IMR-90 (cell line): ENCODE results near the gene GALNT5. TPM values are rescaled to one million over a fixed set of nuclear protein-coding genes. Genes with fewer than 3 reads are reported as not detected.

Experiments used
- ATAC-seq: fragments of 200-7000 bp; cut with Tn5 transposase; 2 replicates; pipeline ENCODE4 v1.9.1; 2020; ENCODE audit warnings: low read depth, mild to moderate bottlenecking, moderate library complexity
- BruUV-seq: library from RNA; stranded (reverse); fragments of 400-500 nt; replicated peaks from 2 replicates; lab custom pipeline; 2021; lab: Mats Ljungman, UMichigan
- CTCF ChIA-PET: fragments of 300-600 bp; formaldehyde crosslinking; extraction: SDS; loops from one replicate; lab custom pipeline; 2021; ENCODE audit warnings: antibody characterized with exemption; lab: Yijun Ruan, JAX
- POLR2A ChIA-PET: fragments of 300-600 bp; sonication (Branson Sonifier 250); formaldehyde crosslinking; loops from one replicate; lab custom pipeline; 2022; ENCODE audit warnings: antibody characterized with exemption; ENCODE audit not compliant: unreplicated experiment; lab: Charles Lee
- DNase-seq: peaks from one replicate; pipeline ENCODE4 v3.0.0; 2013
- H2AFZ ChIP-seq: replicated peaks from 2 replicates; pipeline ENCODE3; 2013; ENCODE audit warnings: low read length, mild to moderate bottlenecking; ENCODE audit not compliant: poor library complexity
- H2AK5ac ChIP-seq: 2 replicates; pipeline ENCODE4 v1.6.1; 2013; ENCODE audit warnings: low read depth, low read length, inconsistent platforms
- H2AK9ac ChIP-seq: replicated peaks from 2 replicates; pipeline ENCODE3; 2013; ENCODE audit warnings: mild to moderate bottlenecking, low read depth, low read length, moderate library complexity; ENCODE audit not compliant: poor library complexity
- H2BK120ac ChIP-seq: 2 replicates; pipeline ENCODE4 v1.6.1; 2013; ENCODE audit warnings: low read depth, low read length, inconsistent platforms
- H2BK15ac ChIP-seq: 3 replicates; pipeline ENCODE4 v1.6.1; 2013; ENCODE audit warnings: low read depth, low read length, inconsistent platforms
- H2BK20ac ChIP-seq: 2 replicates; pipeline ENCODE4 v1.6.1; 2013; ENCODE audit warnings: low read depth, mild to moderate bottlenecking, inconsistent platforms, low read length, moderate library complexity
- H2BK5ac ChIP-seq: 2 replicates; pipeline ENCODE4 v1.6.1; 2013; ENCODE audit warnings: mild to moderate bottlenecking, low read depth, low read length, inconsistent platforms; ENCODE audit not compliant: poor library complexity, severe bottlenecking
- H3K14ac ChIP-seq: replicated peaks from 2 replicates; pipeline ENCODE4 v1.6.1; 2013; ENCODE audit warnings: low read depth, low read length, inconsistent platforms
- H3K18ac ChIP-seq: 2 replicates; pipeline ENCODE4 v1.6.1; 2013; ENCODE audit warnings: low read depth, low read length, control low read depth
- H3K23ac ChIP-seq: 2 replicates; pipeline ENCODE4 v1.6.1; 2013; ENCODE audit warnings: low read depth, low read length, inconsistent platforms
- H3K27ac ChIP-seq: 2 replicates; pipeline ENCODE4 v1.5.1; 2013; ENCODE audit warnings: mild to moderate bottlenecking, control low read depth, low read length; ENCODE audit not compliant: insufficient read depth
- H3K27me3 ChIP-seq: 2 replicates; pipeline ENCODE4 v1.6.1; 2013; ENCODE audit warnings: low read length; ENCODE audit not compliant: control insufficient read depth, insufficient read depth
- H3K36me3 ChIP-seq: 2 replicates; pipeline ENCODE4 v1.6.1; 2013; ENCODE audit warnings: low read length, mixed read lengths; ENCODE audit not compliant: control insufficient read depth, insufficient read depth
- H3K4ac ChIP-seq: 2 replicates; pipeline ENCODE4 v1.6.1; 2013; ENCODE audit warnings: low read depth, low read length, inconsistent platforms
- H3K4me1 ChIP-seq: 2 replicates; pipeline ENCODE4 v1.6.1; 2013; ENCODE audit warnings: low read length, mixed read lengths; ENCODE audit not compliant: control insufficient read depth, insufficient read depth
- H3K4me2 ChIP-seq: 2 replicates; pipeline ENCODE4 v1.6.1; 2013; ENCODE audit warnings: low read depth, mild to moderate bottlenecking, control low read depth, low read length, moderate library complexity
- H3K4me3 ChIP-seq: 2 replicates; pipeline ENCODE4 v1.5.1; 2013; ENCODE audit warnings: low read depth, mild to moderate bottlenecking, control low read depth, low read length, moderate library complexity; ENCODE audit not compliant: insufficient read depth
- H3K56ac ChIP-seq: 2 replicates; pipeline ENCODE4 v1.6.1; 2013; ENCODE audit warnings: low read length, inconsistent platforms; ENCODE audit not compliant: insufficient read depth; ENCODE audit errors: extremely low read depth
- H3K79me1 ChIP-seq, 2 experiments: 2 replicates each; pipeline ENCODE4 v1.6.1; 2013; ENCODE audit warnings: low read length in 2 of 2, inconsistent platforms in 1 of 2, low read depth in 1 of 2
- H3K9ac ChIP-seq: 2 replicates; pipeline ENCODE4 v1.6.1; 2013; ENCODE audit warnings: low read depth, low read length, control low read depth
- H3K9me1 ChIP-seq: 2 replicates; pipeline ENCODE4 v1.6.1; 2013; ENCODE audit warnings: low read length, inconsistent platforms; ENCODE audit not compliant: insufficient read depth
- H3K9me3 ChIP-seq: 2 replicates; pipeline ENCODE4 v1.6.1; 2013; ENCODE audit warnings: low read length; ENCODE audit not compliant: control insufficient read depth, insufficient read depth
- H4K20me1 ChIP-seq: 2 replicates; pipeline ENCODE4 v1.6.1; 2013; ENCODE audit warnings: low read length, inconsistent platforms; ENCODE audit not compliant: insufficient read depth
- H4K5ac ChIP-seq: 2 replicates; pipeline ENCODE4 v1.6.1; 2013; ENCODE audit warnings: mild to moderate bottlenecking, low read depth, low read length, control low read depth
- H4K8ac ChIP-seq, 2 experiments: 2 replicates each; pipeline ENCODE4 v1.6.1; 2013; ENCODE audit warnings: low read depth in 2 of 2, low read length in 2 of 2, control low read depth in 1 of 2, inconsistent platforms in 1 of 2
- H4K91ac ChIP-seq: 2 replicates; pipeline ENCODE4 v1.6.1; 2013; ENCODE audit warnings: low read depth, low read length, inconsistent platforms; ENCODE audit not compliant: insufficient read depth
- CHD1 ChIP-seq: IDR thresholded peaks from 2 replicates; pipeline ENCODE4 v1.6.1; 2012; ENCODE audit warnings: low read depth, low read length, improper control_type of control experiment
- RCOR1 ChIP-seq: IDR thresholded peaks from 2 replicates; pipeline ENCODE4 v1.6.1; 2012; ENCODE audit warnings: mild to moderate bottlenecking, low read length, improper control_type of control experiment; ENCODE audit not compliant: insufficient replicate concordance
- SMC3 ChIP-seq: fragments of 150-350 bp; IDR thresholded peaks from 2 replicates; pipeline ENCODE4 v1.6.1; 2016; ENCODE audit warnings: low read depth, mild to moderate bottlenecking, antibody characterized with exemption, low read length, moderate library complexity
- USF2 ChIP-seq: fragments of 150-350 bp; IDR thresholded peaks from 2 replicates; pipeline ENCODE4 v1.6.1; 2017; ENCODE audit warnings: mild to moderate bottlenecking, antibody characterized with exemption, low read length, low read depth
- WGBS, 2 experiments: methylation state at CpG; one replicate each; pipeline versions ENCODE4 v1.1.5 to v1.1.7; 2013; ENCODE audit warnings: missing lambda C conversion rate in 2 of 2; ENCODE audit not compliant: insufficient read length in 1 of 2; ENCODE audit errors: extremely low coverage in 2 of 2; 5-methylcytosine and 5-hydroxymethylcytosine counted together
- dilution Hi-C: fragments of 300-500 bp; cut with HindIII; formaldehyde crosslinking; loops from one replicate; pipeline ENCODE4 v1.14.3; 2018; ENCODE audit warnings: low sequenced_read_pairs; ENCODE audit not compliant: unreplicated experiment
- in situ Hi-C: fragments of 300-500 bp; cut with MboI; formaldehyde crosslinking; loops from 3 replicates; pipeline ENCODE4 v1.14.3; 2019; ENCODE audit warnings: low sequenced_read_pairs, inconsistent platforms, mixed read lengths
- intact Hi-C: fragments of 100-400 bp; cut with micrococcal nuclease; formaldehyde crosslinking; loops from 2 replicates; pipeline ENCODE4 v1.10.0; 2022
- polyA plus RNA-seq, 3 experiments: library from polyadenylated mRNA; depleted of rRNA; stranded (reverse); fragments of >200 nt; gene quantifications; 2 replicates each; pipeline ENCODE4 v1.2.3, GENCODE V29; 2012; ENCODE audit warnings: low replicate concordance in 1 of 3
- total RNA-seq: library from RNA; depleted of rRNA; stranded (reverse); fragments of >200 nt; gene quantifications from 2 replicates; pipeline ENCODE4 v1.2.3, GENCODE V29; 2012

GALNT5 gene
- total and polyA plus RNA-seq, 2 of the 4 experiments (the other 2 are of a cell fraction): 36.3 to 63.3 TPM

- no peak overlapping the region for H4K8ac ChIP-seq
- no peak overlapping the region for H2BK120ac ChIP-seq
- no peaks in the 10 kb centered on the region for H3K4me1 ChIP-seq
- H3K9ac ChIP-seq: no peak overlapping the region
- H3K4me2 ChIP-seq: no peak overlapping the region
- no peaks in the 10 kb centered on the region for H3K79me1 ChIP-seq
- POLR2A ChIA-PET: no interaction called here
- H2BK15ac ChIP-seq: no peak overlapping the region
- TF ChIP-seq CHD1 (no peak), SMC3 (no peak), RCOR1 (no peak), USF2 (no peak)
- no peak overlapping the region for H3K4me3 ChIP-seq
- no peak overlapping the region for H4K5ac ChIP-seq
- no peak overlapping the region for H3K56ac ChIP-seq
- no CpG with 5 or more reads among the region's 1 CpG for WGBS, 2 experiments
- no peaks in the 10 kb centered on the region for H3K9me1 ChIP-seq
- dilution Hi-C loops: no loop called here
- in situ Hi-C loops: no loop called here
- CTCF ChIA-PET: no interaction called here
- H3K9me3 ChIP-seq: no peaks in the 10 kb centered on the region
- no peak overlapping the region for H2BK20ac ChIP-seq
- ATAC-seq (no peak), DNase-seq (no peak)
- no peaks in the 10 kb centered on the region for H4K20me1 ChIP-seq
- no peak overlapping the region for H3K27ac ChIP-seq
- no peak overlapping the region for H3K18ac ChIP-seq
- intact Hi-C loops: no loop called here
- no peaks in the 10 kb centered on the region for H3K27me3 ChIP-seq
- no peaks in the 10 kb centered on the region for H3K36me3 ChIP-seq
- no peak overlapping the region for H2BK5ac ChIP-seq
- H4K91ac ChIP-seq: no peak overlapping the region
- H3K23ac ChIP-seq: no peak overlapping the region
- H2AK5ac ChIP-seq: no peak overlapping the region
- no TSS peak for BruUV-seq
- no peak overlapping the region for H3K14ac ChIP-seq
- no peak overlapping the region for H3K4ac ChIP-seq
- no peak overlapping the region for H2AK9ac ChIP-seq
- no peak overlapping the region for H2AFZ ChIP-seq
These were observed 37.0 kb upstream of the GALNT5 start for GRCh38 chr2:157220502-157220901.
